ENCODE data around the gene IRF2.

Gene IRF2

GRCh38 chr4:184434501-184435066, 39.8 kb downstream of the IRF2 start:
- TF ChIP-seq CTCF (IDR thresholded peaks at IDR 0.05), result no peak

- no peak for TF ChIP-seq CTCF (IDR thresholded peaks at IDR 0.05)
Measured at GRCh38 chr4:184434021-184434420, 40.3 kb downstream of the IRF2 start.

DNA sequence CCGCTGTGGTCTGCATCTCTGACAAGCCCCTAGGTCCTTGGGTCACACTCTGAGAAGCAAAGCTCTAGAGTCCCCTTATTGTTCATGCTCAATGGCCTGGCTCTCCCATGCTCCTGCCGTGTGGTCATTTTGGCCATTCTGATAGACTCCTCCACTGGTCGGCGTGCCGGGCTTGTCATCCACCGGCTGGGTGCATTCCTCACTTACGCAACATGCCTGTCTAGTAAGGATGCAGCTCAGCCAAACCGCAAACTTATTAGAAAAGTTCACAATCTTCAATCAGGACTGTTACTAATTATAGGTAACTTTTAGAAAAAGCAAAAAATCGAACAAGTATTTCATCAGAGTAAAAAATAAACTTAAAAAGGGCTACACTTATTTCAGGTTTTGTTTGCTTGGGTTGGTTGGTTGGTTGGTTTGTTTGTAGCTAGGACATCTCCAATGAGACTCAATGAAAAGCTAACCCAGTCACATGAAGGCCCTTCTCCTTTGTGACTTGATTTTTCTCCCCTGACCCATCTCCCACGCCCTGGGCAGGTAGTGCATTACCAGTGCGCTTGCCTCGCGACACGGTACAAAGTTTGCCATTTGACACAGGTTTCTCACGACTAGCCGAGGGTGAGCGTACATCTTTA, 41.0 kb downstream of the IRF2 start:
- no peak for TF ChIP-seq CTCF (IDR thresholded peaks at IDR 0.05)

DNA sequence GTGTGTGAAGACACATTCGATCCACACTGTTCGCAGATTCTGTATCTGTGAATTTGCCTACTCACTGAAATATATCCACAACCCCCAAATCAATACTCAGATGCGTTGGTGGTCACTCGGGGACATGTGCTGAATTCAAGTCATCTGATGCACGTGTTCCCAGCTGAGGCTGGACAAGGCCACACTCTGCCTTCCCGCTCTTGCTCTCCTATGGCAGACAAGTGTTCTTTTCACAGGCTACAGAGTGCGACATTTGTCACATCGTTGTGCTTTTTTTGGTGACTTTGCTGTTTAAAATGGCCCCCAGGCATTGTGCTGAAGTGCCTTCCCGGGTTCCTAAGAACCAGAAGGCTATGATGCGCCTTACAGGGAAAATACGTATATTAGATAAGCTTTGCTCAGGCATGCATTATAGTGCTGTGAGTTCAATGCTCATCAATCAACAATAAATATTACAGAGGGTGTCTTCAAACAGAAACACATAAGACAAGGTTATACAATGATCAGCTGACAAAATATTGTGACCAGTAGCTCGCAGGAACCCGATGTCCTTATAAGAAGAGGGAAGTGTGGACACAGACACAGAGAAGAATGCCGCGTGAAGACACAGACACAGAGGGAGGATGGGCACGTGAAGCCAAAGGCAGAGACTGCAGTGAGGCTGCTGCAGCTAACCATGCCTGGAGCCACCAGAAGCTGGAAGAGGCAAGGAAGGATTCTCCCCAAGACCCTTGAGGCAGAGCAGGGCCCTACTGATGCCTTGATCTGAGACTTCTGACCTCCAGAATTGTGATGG, 42.0 kb downstream of the IRF2 start:
- TF ChIP-seq CTCF (IDR thresholded peaks at IDR 0.05), result no peak

DNA sequence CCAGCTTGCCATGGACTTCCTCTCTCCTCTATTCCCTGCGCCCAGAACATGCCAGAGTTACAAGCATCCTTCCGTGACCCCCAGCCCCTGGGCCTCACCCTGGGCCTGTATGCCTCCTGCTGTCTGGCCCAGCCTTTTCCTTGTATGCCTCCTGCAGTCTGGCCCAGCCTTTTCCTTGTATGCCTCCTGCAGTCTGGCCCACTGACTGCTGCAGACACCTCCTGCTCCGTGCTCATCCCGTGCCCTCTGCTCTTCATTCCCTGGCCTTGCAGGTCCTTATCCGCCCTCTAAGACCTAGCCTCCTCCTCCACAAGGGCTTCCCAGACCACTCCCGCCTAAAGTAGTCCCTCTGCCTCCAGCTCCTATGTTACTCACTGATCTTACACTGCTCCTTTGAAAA, 44.2 kb downstream of the IRF2 start:
- TF ChIP-seq CTCF (IDR thresholded peaks at IDR 0.05), result no peak

GRCh38 chr4:184428787-184429186, 45.6 kb downstream of the IRF2 start:
- TF ChIP-seq CTCF (IDR thresholded peaks at IDR 0.05), result no peak

GRCh38 chr4:184427687-184428086, 46.7 kb downstream of the IRF2 start:
- no peak for TF ChIP-seq CTCF (IDR thresholded peaks at IDR 0.05)
